ENCODE data around the gene CEP78.
"Not testable (repeated sequence)": the region's sequence is repeated elsewhere in the genome, so short reads cannot be mapped to it uniquely, and the experiment has no call there.

Gene CEP78

DNA sequence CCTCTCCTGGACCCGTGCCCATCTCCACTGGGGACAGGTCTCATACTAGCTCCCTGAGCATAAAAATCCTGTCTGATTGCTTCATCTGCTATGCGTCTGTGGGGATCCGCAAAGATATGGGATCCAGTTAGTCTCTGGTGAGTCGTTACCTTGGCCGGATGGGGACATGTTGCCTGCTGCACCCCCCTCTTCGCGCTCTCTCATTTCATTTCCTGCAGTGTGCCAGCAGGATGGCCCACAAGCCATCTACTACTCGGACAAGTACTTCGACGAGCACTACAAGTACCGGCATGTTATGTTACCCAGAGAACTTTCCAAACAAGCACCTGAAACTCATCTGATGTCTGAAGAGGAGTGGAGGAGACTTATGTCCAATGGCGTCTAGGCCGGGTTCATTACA, 17.0 kb upstream of the CEP78 start:
- Histone ChIP-seq H3K4me1 (ENCODE audit: control insufficient read depth, insufficient read depth, low read length) (no peaks in the 10 kb centered on the region), H3K36me3 (ENCODE audit: control insufficient read depth in 2 of 2, insufficient read depth in 1 of 2, low read length in 2 of 2) (no peaks in the 10 kb centered on the region), H3K4me3 (ENCODE audit: low read depth, low read length) (no peak overlapping the region), H3K9me3 (ENCODE audit: control insufficient read depth, insufficient read depth, low read depth, low read length) (no peaks in the 10 kb centered on the region), H3K27ac (ENCODE audit: extremely low read depth, low read depth, low read length) (no peak overlapping the region)
- TF ChIP-seq, protein P1, sequence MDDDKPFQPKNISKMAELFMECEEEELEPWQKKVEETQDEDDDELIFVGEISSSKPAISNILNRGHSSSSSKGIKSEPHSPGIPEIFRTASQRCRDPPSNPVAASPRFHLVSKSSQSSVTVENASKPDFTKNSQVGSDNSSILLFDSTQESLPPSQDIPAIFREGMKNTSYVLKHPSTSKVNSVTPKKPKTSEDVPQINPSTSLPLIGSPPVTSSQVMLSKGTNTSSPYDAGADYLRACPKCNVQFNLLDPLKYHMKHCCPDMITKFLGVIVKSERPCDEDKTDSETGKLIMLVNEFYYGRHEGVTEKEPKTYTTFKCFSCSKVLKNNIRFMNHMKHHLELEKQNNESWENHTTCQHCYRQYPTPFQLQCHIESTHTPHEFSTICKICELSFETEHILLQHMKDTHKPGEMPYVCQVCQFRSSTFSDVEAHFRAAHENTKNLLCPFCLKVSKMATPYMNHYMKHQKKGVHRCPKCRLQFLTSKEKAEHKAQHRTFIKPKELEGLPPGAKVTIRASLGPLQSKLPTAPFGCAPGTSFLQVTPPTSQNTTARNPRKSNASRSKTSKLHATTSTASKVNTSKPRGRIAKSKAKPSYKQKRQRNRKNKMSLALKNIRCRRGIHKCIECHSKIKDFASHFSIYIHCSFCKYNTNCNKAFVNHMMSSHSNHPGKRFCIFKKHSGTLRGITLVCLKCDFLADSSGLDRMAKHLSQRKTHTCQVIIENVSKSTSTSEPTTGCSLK (tag by site-specific recombination; IDR thresholded peaks at IDR 0.05), result no peak
- TF ChIP-seq GFI1B (tag by site-specific recombination; IDR thresholded peaks at IDR 0.05) (no peak), ZNF223 (tag by site-specific recombination; IDR thresholded peaks at IDR 0.05) (no peak), FEZF1 (tag by site-specific recombination; IDR thresholded peaks at IDR 0.05) (no peak), ZNF114 (tag by site-specific recombination; IDR thresholded peaks at IDR 0.05) (no peak)
- ChIA-PET POLR2A (no interaction called here), CTCF (interaction anchor here (1.0 kb wide), 1 partner anchor 20 kb away, joined by 4 read pairs; no protein-coding TSS in a partner anchor)

DNA sequence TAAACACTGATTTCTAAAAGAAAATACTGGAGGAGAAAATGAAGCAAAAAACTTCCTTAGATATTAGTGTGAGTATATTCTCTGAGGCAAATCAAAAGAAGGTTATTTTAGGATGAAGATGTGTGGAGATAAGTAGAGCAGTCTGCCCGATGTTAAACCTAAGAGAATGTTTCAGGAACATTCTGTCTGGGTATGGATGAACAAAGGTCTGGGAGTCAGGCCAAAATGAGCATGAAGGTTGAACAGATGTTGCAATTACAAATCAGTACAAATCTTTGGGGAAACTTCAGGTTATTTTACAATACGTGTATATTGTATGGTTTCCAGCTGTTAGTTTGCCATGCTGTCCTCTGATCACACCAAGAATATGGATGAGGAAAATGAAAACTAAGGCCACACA, 14.4 kb upstream of the CEP78 start:
- H3K27ac ChIP-seq (ENCODE audit: extremely low read depth, low read depth, low read length), result no peak overlapping the region
- ChIA-PET POLR2A (interaction anchor here (1.0 kb wide), 1 partner anchor 15 kb away, joined by 4 read pairs; no protein-coding TSS in a partner anchor), CTCF (interaction anchor here (0.6 to 1.2 kb wide), 2 partner anchors 14 to 170 kb away, joined by 3 read pairs; no protein-coding TSS in a partner anchor)
- H3K9me3 ChIP-seq (ENCODE audit: control insufficient read depth, insufficient read depth, low read depth, low read length), result no peaks in the 10 kb centered on the region
- TF ChIP-seq, protein P2, sequence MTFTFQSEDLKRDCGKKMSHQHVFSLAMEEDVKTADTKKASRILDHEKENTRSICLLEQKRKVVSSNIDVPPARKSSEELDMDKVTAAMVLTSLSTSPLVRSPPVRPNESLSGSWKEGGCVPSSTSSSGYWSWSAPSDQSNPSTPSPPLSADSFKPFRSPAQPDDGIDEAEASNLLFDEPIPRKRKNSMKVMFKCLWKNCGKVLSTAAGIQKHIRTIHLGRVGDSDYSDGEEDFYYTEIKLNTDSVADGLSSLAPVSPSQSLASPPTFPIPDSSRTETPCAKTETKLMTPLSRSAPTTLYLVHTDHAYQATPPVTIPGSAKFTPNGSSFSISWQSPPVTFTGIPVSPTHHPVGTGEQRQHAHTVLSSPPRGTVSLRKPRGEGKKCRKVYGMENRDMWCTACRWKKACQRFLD (tag by site-specific recombination; IDR thresholded peaks at IDR 0.05), result no peak
- TF ChIP-seq, protein P3, sequence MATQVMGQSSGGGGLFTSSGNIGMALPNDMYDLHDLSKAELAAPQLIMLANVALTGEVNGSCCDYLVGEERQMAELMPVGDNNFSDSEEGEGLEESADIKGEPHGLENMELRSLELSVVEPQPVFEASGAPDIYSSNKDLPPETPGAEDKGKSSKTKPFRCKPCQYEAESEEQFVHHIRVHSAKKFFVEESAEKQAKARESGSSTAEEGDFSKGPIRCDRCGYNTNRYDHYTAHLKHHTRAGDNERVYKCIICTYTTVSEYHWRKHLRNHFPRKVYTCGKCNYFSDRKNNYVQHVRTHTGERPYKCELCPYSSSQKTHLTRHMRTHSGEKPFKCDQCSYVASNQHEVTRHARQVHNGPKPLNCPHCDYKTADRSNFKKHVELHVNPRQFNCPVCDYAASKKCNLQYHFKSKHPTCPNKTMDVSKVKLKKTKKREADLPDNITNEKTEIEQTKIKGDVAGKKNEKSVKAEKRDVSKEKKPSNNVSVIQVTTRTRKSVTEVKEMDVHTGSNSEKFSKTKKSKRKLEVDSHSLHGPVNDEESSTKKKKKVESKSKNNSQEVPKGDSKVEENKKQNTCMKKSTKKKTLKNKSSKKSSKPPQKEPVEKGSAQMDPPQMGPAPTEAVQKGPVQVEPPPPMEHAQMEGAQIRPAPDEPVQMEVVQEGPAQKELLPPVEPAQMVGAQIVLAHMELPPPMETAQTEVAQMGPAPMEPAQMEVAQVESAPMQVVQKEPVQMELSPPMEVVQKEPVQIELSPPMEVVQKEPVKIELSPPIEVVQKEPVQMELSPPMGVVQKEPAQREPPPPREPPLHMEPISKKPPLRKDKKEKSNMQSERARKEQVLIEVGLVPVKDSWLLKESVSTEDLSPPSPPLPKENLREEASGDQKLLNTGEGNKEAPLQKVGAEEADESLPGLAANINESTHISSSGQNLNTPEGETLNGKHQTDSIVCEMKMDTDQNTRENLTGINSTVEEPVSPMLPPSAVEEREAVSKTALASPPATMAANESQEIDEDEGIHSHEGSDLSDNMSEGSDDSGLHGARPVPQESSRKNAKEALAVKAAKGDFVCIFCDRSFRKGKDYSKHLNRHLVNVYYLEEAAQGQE (tag by site-specific recombination; IDR thresholded peaks at IDR 0.05), result no peak
- no peak overlapping the region for H3K4me3 ChIP-seq (ENCODE audit: low read depth, low read length)
- H3K4me1 ChIP-seq (ENCODE audit: control insufficient read depth, insufficient read depth, low read length), result no peaks in the 10 kb centered on the region
- H3K36me3 ChIP-seq (ENCODE audit: control insufficient read depth in 2 of 2, insufficient read depth in 1 of 2, low read length in 2 of 2), result no peaks in the 10 kb centered on the region

DNA sequence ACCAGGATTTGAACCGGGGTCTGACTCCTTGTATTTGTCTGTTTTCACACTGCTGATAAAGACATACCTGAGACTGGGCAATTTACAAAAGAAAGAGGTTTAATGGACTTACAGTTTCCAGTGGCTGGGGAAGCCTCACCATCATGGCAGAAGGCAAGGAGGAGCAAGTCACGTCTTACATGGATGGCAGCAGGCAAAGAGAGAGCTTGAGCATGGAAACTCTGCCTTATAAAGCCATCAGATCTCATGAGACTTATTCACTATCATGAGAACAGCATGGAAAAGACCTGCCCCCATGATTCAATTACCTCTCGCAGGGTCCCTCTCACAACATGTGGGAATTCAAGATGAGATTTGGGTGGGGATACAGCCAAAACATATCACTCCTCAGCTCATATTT, 14.0 kb upstream of the CEP78 start:
- H3K27ac ChIP-seq (ENCODE audit: extremely low read depth, low read depth, low read length); H3K4me3 ChIP-seq (ENCODE audit: low read depth, low read length); H3K4me1 ChIP-seq (ENCODE audit: control insufficient read depth, insufficient read depth, low read length); POLR2A ChIA-PET; H3K9me3 ChIP-seq (ENCODE audit: control insufficient read depth, insufficient read depth, low read depth, low read length); H3K36me3 ChIP-seq (ENCODE audit: control insufficient read depth in 2 of 2, insufficient read depth in 1 of 2, low read length in 2 of 2): not testable (repeated sequence)
- CTCF ChIA-PET, result interaction anchor here (0.6 to 1.2 kb wide), 2 partner anchors 13 to 170 kb away, joined by 3 read pairs; no protein-coding TSS in a partner anchor

DNA sequence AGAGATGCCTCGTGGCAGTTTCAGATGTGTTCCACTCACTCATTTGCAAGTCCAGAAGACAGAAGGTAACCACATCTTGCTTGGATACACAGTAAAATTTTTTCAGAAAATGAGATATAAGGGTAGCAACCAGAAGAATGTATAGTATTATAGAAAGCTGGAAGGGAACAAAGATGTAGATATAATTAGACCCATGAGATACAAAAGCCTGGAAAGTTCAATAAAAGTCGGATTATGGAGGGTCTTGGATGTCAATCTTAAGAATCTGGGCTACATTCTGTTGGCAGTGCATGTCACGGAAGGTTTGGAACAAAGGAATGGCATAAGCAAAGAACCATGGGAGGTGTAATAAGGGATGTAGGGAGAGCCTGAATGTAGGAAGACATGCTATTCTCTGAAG, 5.1 kb upstream of the CEP78 start:
- no peak overlapping the region for H3K27ac ChIP-seq (ENCODE audit: extremely low read depth, low read depth, low read length)
- H3K9me3 ChIP-seq (ENCODE audit: control insufficient read depth, insufficient read depth, low read depth, low read length), result no peaks in the 10 kb centered on the region
- CTCF ChIA-PET, result no interaction called here
- TF ChIP-seq, protein P4, sequence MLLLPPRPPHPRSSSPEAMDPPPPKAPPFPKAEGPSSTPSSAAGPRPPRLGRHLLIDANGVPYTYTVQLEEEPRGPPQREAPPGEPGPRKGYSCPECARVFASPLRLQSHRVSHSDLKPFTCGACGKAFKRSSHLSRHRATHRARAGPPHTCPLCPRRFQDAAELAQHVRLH (tag by site-specific recombination; IDR thresholded peaks at IDR 0.05), result no peak
- no peak for TF ChIP-seq OSR2 (tag by site-specific recombination; IDR thresholded peaks at IDR 0.05)
- TF ChIP-seq ZBTB21 (tag by site-specific recombination; IDR thresholded peaks at IDR 0.05), result no peak
- TF ChIP-seq ZBTB48 (tag by site-specific recombination; IDR thresholded peaks at IDR 0.05), result no peak
- TF ChIP-seq EGR2 (tag by site-specific recombination; IDR thresholded peaks at IDR 0.05; ENCODE audit: low read depth), result no peak
- no peak for TF ChIP-seq SCRT2 (tag by site-specific recombination; IDR thresholded peaks at IDR 0.05)
- TF ChIP-seq ZNF133 (tag by site-specific recombination; IDR thresholded peaks at IDR 0.05), result no peak
- TF ChIP-seq, protein P5, sequence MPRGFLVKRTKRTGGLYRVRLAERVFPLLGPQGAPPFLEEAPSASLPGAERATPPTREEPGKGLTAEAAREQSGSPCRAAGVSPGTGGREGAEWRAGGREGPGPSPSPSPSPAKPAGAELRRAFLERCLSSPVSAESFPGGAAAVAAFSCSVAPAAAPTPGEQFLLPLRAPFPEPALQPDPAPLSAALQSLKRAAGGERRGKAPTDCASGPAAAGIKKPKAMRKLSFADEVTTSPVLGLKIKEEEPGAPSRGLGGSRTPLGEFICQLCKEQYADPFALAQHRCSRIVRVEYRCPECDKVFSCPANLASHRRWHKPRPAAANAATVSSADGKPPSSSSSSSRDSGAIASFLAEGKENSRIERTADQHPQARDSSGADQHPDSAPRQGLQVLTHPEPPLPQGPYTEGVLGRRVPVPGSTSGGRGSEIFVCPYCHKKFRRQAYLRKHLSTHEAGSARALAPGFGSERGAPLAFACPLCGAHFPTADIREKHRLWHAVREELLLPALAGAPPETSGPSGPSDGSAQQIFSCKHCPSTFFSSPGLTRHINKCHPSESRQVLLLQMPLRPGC (tag by site-specific recombination; IDR thresholded peaks at IDR 0.05), result no peak
- H3K36me3 ChIP-seq (ENCODE audit: control insufficient read depth in 2 of 2, insufficient read depth in 1 of 2, low read length in 2 of 2), result no peaks in the 10 kb centered on the region
- no peaks in the 10 kb centered on the region for H3K4me1 ChIP-seq (ENCODE audit: control insufficient read depth, insufficient read depth, low read length)
- POLR2A ChIA-PET, result no interaction called here
- H3K4me3 ChIP-seq (ENCODE audit: low read depth, low read length), result no peak overlapping the region

DNA sequence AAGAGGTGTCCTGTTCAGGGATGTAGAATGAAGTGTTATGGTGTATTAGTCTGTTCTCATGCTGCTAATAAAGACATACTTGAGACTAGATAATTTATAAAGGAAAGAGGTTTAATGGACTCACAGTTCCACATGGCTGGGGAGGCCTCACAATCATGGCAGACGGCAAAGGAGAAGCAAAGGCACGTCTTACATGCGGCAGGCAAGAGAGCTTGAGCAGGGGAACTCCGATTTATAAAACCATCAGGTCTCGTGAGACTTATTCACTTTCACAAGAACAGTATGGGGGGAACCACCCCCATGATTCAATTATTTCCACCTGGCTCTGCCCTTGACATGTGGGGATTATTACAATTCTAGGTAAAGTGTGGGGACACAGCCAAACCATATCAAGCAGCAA, 3.4 kb upstream of the CEP78 start:
- H3K4me3 ChIP-seq (ENCODE audit: low read depth, low read length); H3K27ac ChIP-seq (ENCODE audit: extremely low read depth, low read depth, low read length); H3K36me3 ChIP-seq (ENCODE audit: control insufficient read depth in 2 of 2, insufficient read depth in 1 of 2, low read length in 2 of 2); POLR2A ChIA-PET; H3K9me3 ChIP-seq (ENCODE audit: control insufficient read depth, insufficient read depth, low read depth, low read length); H3K4me1 ChIP-seq (ENCODE audit: control insufficient read depth, insufficient read depth, low read length): not testable (repeated sequence)
- CTCF ChIA-PET, result interaction anchor here (1.0 kb wide), 1 partner anchor 111 kb away, joined by 3 read pairs; no protein-coding TSS in a partner anchor

All from HEK293 (cell line).